IgD-negative memory B cell (primary cell): ENCODE results near the gene ACSS2. TPM values are rescaled to one million over a fixed set of nuclear protein-coding genes. Genes with fewer than 3 reads are reported as not detected.

Experiments used
- H3K27ac Mint-ChIP-seq, 3 donors: one replicate each; pipeline ENCODE4 v1.8.0; 2020 to 2022; ENCODE audit warnings: mild to moderate bottlenecking in 3 of 3, mixed read lengths in 3 of 3, moderate library complexity in 1 of 3
- H3K27me3 Mint-ChIP-seq: one replicate; pipeline ENCODE4 v1.8.0; 2021; ENCODE audit warnings: mixed read lengths
- H3K36me3 Mint-ChIP-seq: one replicate; pipeline ENCODE4 v1.8.0; 2020; ENCODE audit warnings: mild to moderate bottlenecking, mixed read lengths
- H3K4me1 Mint-ChIP-seq, 3 donors: one replicate each; pipeline ENCODE4 v1.8.0; 2020 to 2022; ENCODE audit warnings: mixed read lengths in 3 of 3, mild to moderate bottlenecking in 1 of 3
- H3K4me3 Mint-ChIP-seq, 4 donors: one replicate each; pipeline ENCODE4 v1.8.0; 2020 to 2022; ENCODE audit warnings: mild to moderate bottlenecking in 4 of 4, mixed read lengths in 4 of 4, moderate library complexity in 3 of 4
- H3K9me3 Mint-ChIP-seq, 3 donors: one replicate each; pipeline ENCODE4 v1.8.0; 2020 to 2021; ENCODE audit warnings: mixed read lengths in 3 of 3, mild to moderate bottlenecking in 1 of 3
- polyA plus RNA-seq: library from polyadenylated mRNA; unstranded; fragments of 300-500 nt; fragmentation: Illumina TruSeq; gene quantifications from one replicate; pipeline ENCODE4 v1.2.3, GENCODE V29; 2021

Gene ACSS2
- polyA plus RNA-seq, 1 donor from 2014 or later: 4.2 TPM

- no peak overlapping the region for H3K27ac Mint-ChIP-seq
Measured at GRCh38 chr20:34915749-34916455, 39.5 kb downstream of the ACSS2 start.

GRCh38 chr20:34916774-34917354 lies 40.5 kb downstream of the ACSS2 start:
- Mint-ChIP-seq H3K4me1 (peaks cover 0 to 3% (median 0%) of the 10 kb centered on the region in 3 donors), H3K9me3 (peaks cover 0 to 3% (median 0%) of the 10 kb centered on the region in 3 donors), H3K4me3 (no peak overlapping the region), H3K36me3 (peaks cover 3% of the 10 kb centered on the region), H3K27ac (peak overlapping the region in 1 of 3 donors; percentile 17), H3K27me3 (no peaks in the 10 kb centered on the region)

More at GRCh38 chr20:34915749-34916455, 39.5 kb downstream of the ACSS2 start:
- Mint-ChIP-seq H3K4me3 (no peak overlapping the region), H3K4me1 (peaks cover 0 to 3% (median 0%) of the 10 kb centered on the region in 3 donors), H3K27me3 (no peaks in the 10 kb centered on the region), H3K36me3 (peaks cover 3% of the 10 kb centered on the region), H3K9me3 (peaks cover 0 to 3% (median 0%) of the 10 kb centered on the region in 3 donors)

GRCh38 chr20:34920055-34920454 lies 43.6 kb downstream of the ACSS2 start:
- Mint-ChIP-seq H3K4me3 (no peak overlapping the region), H3K36me3 (peaks cover 3% of the 10 kb centered on the region), H3K27me3 (no peaks in the 10 kb centered on the region), H3K27ac (no peak overlapping the region), H3K4me1 (peaks cover 0 to 3% (median 0%) of the 10 kb centered on the region in 3 donors), H3K9me3 (peaks cover 0 to 3% (median 0%) of the 10 kb centered on the region in 3 donors)

- H3K36me3 Mint-ChIP-seq: peaks cover 5% of the 10 kb centered on the region
- H3K4me1 Mint-ChIP-seq: peaks cover 0 to 3% (median 0%) of the 10 kb centered on the region in 3 donors
- H3K27me3 Mint-ChIP-seq: no peaks in the 10 kb centered on the region
- H3K4me3 Mint-ChIP-seq: no peak overlapping the region
- peaks cover 0 to 3% (median 0%) of the 10 kb centered on the region in 3 donors for H3K9me3 Mint-ChIP-seq
- H3K27ac Mint-ChIP-seq: no peak overlapping the region
Measured at GRCh38 chr20:34921436-34921835, 45.0 kb downstream of the ACSS2 start.

GRCh38 chr20:34922654-34923381 lies 46.4 kb downstream of the ACSS2 start:
- peaks cover 0 to 3% (median 0%) of the 10 kb centered on the region in 3 donors for H3K4me1 Mint-ChIP-seq
- H3K36me3 Mint-ChIP-seq: peaks cover 9% of the 10 kb centered on the region
- no peaks in the 10 kb centered on the region for H3K27me3 Mint-ChIP-seq
- no peak overlapping the region for H3K27ac Mint-ChIP-seq
- H3K9me3 Mint-ChIP-seq: peaks cover 0 to 3% (median 0%) of the 10 kb centered on the region in 3 donors
- no peak overlapping the region for H3K4me3 Mint-ChIP-seq

- Mint-ChIP-seq H3K36me3 (peaks cover 9% of the 10 kb centered on the region), H3K4me1 (no peaks in the 10 kb centered on the region), H3K4me3 (no peak overlapping the region), H3K27me3 (no peaks in the 10 kb centered on the region), H3K27ac (no peak overlapping the region), H3K9me3 (peaks cover 0 to 3% (median 0%) of the 10 kb centered on the region in 3 donors)
Measured at GRCh38 chr20:34923414-34923813, 47.0 kb downstream of the ACSS2 start.

- Mint-ChIP-seq H3K4me3 (no peak overlapping the region), H3K36me3 (peaks cover 12% of the 10 kb centered on the region), H3K9me3 (no peaks in the 10 kb centered on the region), H3K27me3 (no peaks in the 10 kb centered on the region), H3K27ac (peak overlapping the region in 1 of 3 donors; percentile 55), H3K4me1 (no peaks in the 10 kb centered on the region)
Measured at GRCh38 chr20:34925341-34925740, 48.9 kb downstream of the ACSS2 start.

GRCh38 chr20:34925981-34926380 lies 49.6 kb downstream of the ACSS2 start:
- Mint-ChIP-seq H3K9me3 (no peaks in the 10 kb centered on the region), H3K36me3 (peaks cover 13% of the 10 kb centered on the region), H3K27me3 (no peaks in the 10 kb centered on the region), H3K27ac (no peak overlapping the region), H3K4me3 (no peak overlapping the region), H3K4me1 (no peaks in the 10 kb centered on the region)

- Mint-ChIP-seq H3K27ac (no peak overlapping the region), H3K9me3 (no peaks in the 10 kb centered on the region), H3K36me3 (peaks cover 13% of the 10 kb centered on the region), H3K4me3 (no peak overlapping the region), H3K4me1 (no peaks in the 10 kb centered on the region), H3K27me3 (no peaks in the 10 kb centered on the region)
Measured at GRCh38 chr20:34926581-34926980, 50.2 kb downstream of the ACSS2 start.

GRCh38 chr20:34927736-34928135 lies 51.3 kb downstream of the ACSS2 start:
- peaks cover 16% of the 10 kb centered on the region for H3K36me3 Mint-ChIP-seq
- H3K4me3 Mint-ChIP-seq: no peak overlapping the region
- no peak overlapping the region for H3K27ac Mint-ChIP-seq
- no peaks in the 10 kb centered on the region for H3K4me1 Mint-ChIP-seq
- no peaks in the 10 kb centered on the region for H3K9me3 Mint-ChIP-seq
- no peaks in the 10 kb centered on the region for H3K27me3 Mint-ChIP-seq

- Mint-ChIP-seq H3K36me3 (peaks cover 19% of the 10 kb centered on the region), H3K27ac (no peak overlapping the region), H3K9me3 (no peaks in the 10 kb centered on the region), H3K27me3 (no peaks in the 10 kb centered on the region), H3K4me1 (no peaks in the 10 kb centered on the region), H3K4me3 (no peak overlapping the region)
Measured at GRCh38 chr20:34928411-34928810, 52.0 kb downstream of the ACSS2 start.

GRCh38 chr20:34931771-34932170 lies 55.4 kb downstream of the ACSS2 start:
- H3K27ac Mint-ChIP-seq: peak overlapping the region in 1 of 3 donors; percentile 28
- no peaks in the 10 kb centered on the region for H3K9me3 Mint-ChIP-seq
- no peaks in the 10 kb centered on the region for H3K27me3 Mint-ChIP-seq
- H3K4me1 Mint-ChIP-seq: no peaks in the 10 kb centered on the region
- no peak overlapping the region for H3K4me3 Mint-ChIP-seq
- peaks cover 17% of the 10 kb centered on the region for H3K36me3 Mint-ChIP-seq

- no peak overlapping the region for H3K4me3 Mint-ChIP-seq
- no peaks in the 10 kb centered on the region for H3K27me3 Mint-ChIP-seq
Measured at GRCh38 chr20:34938466-34939163, 62.2 kb downstream of the ACSS2 start.

GRCh38 chr20:34940081-34940481 lies 63.7 kb downstream of the ACSS2 start:
- Mint-ChIP-seq H3K4me3 (no peak overlapping the region), H3K9me3 (no peaks in the 10 kb centered on the region), H3K4me1 (no peaks in the 10 kb centered on the region), H3K36me3 (peaks cover 4% of the 10 kb centered on the region), H3K27ac (peak overlapping the region in 1 of 3 donors; percentile 26), H3K27me3 (no peaks in the 10 kb centered on the region)

More at GRCh38 chr20:34938466-34939163, 62.2 kb downstream of the ACSS2 start:
- Mint-ChIP-seq H3K9me3 (no peaks in the 10 kb centered on the region), H3K27ac (peak overlapping the region in 1 of 3 donors; percentile 76), H3K36me3 (peaks cover 4% of the 10 kb centered on the region), H3K4me1 (no peaks in the 10 kb centered on the region)

- H3K4me1 Mint-ChIP-seq: no peaks in the 10 kb centered on the region
- no peak overlapping the region for H3K4me3 Mint-ChIP-seq
- H3K27ac Mint-ChIP-seq: no peak overlapping the region
- no peaks in the 10 kb centered on the region for H3K9me3 Mint-ChIP-seq
- no peaks in the 10 kb centered on the region for H3K27me3 Mint-ChIP-seq
- H3K36me3 Mint-ChIP-seq: peaks cover 3% of the 10 kb centered on the region
Measured at GRCh38 chr20:34941226-34941625, 64.8 kb downstream of the ACSS2 start.
